Panc1 (cell line): ENCODE data around the gene ABTB2. TPM values are rescaled to one million over a fixed set of nuclear protein-coding genes. Genes with fewer than 3 reads are reported as not detected.

Source experiments
- ATAC-seq: fragments of 200-7000 bp; cut with Tn5 transposase; 2 replicates; pipeline ENCODE4 v1.9.1; 2020; ENCODE audit warnings: mild to moderate bottlenecking, moderate library complexity
- BruUV-seq: library from RNA; stranded (reverse); fragments of 400-500 nt; replicated peaks from 2 replicates; lab custom pipeline; 2021; lab: Mats Ljungman, UMichigan
- CTCF ChIA-PET: fragments of 300-600 bp; sonication (Branson Sonifier 250); formaldehyde crosslinking; loops from one replicate; lab custom pipeline; 2022; ENCODE audit warnings: antibody characterized with exemption; lab: Charles Lee
- POLR2A ChIA-PET: fragments of 300-600 bp; sonication (Branson Sonifier 250); formaldehyde crosslinking; loops from one replicate; lab custom pipeline; 2022; ENCODE audit warnings: antibody characterized with exemption; lab: Charles Lee
- DNase-seq: peaks from one replicate; pipeline ENCODE4 v3.0.0-alpha.2; 2010; ENCODE audit warnings: low read depth, low spot score
- H3K27ac ChIP-seq: 2 replicates; pipeline ENCODE4 v1.5.1; 2011; ENCODE audit warnings: mild to moderate bottlenecking, low read length, inconsistent platforms
- H3K27me3 ChIP-seq: fragments of 200-500 bp; sonication (Bioruptor generic); 2 replicates; pipeline ENCODE4 v1.6.0; 2014; ENCODE audit warnings: low read length, inconsistent platforms; ENCODE audit not compliant: control insufficient read depth, insufficient read depth
- H3K36me3 ChIP-seq: fragments of 200-500 bp; sonication (Bioruptor generic); 2 replicates; pipeline ENCODE4 v1.5.1; 2014; ENCODE audit warnings: inconsistent platforms, mild to moderate bottlenecking, low read length, moderate library complexity; ENCODE audit not compliant: control insufficient read depth, insufficient read depth
- H3K4me1 ChIP-seq: 2 replicates; pipeline ENCODE4 v1.5.1; 2011; ENCODE audit warnings: inconsistent platforms, mild to moderate bottlenecking, low read length, moderate library complexity; ENCODE audit not compliant: control insufficient read depth, insufficient read depth
- H3K4me3 ChIP-seq, 2 experiments: 2 replicates each; pipeline ENCODE4 v1.5.1; 2011 to 2012; ENCODE audit warnings: low read depth in 2 of 2, low read length in 2 of 2, mild to moderate bottlenecking in 2 of 2, inconsistent platforms in 1 of 2, moderate library complexity in 1 of 2
- H3K9me3 ChIP-seq: fragments of 200-500 bp; sonication (Bioruptor generic); 2 replicates; pipeline ENCODE4 v1.5.1; 2014; ENCODE audit warnings: low read depth, mild to moderate bottlenecking, inconsistent platforms, low read length, moderate library complexity; ENCODE audit not compliant: control insufficient read depth, insufficient read depth
- POLR2AphosphoS5 ChIP-seq: IDR thresholded peaks from 2 replicates; pipeline ENCODE4 v1.6.1; 2012; ENCODE audit warnings: mild to moderate bottlenecking, low read depth, low read length, moderate library complexity
- SIN3A ChIP-seq: IDR thresholded peaks from 2 replicates; pipeline ENCODE4 v1.6.1; 2012; ENCODE audit warnings: low read depth, mild to moderate bottlenecking, low read length, moderate library complexity, borderline replicate concordance; ENCODE audit not compliant: insufficient read depth
- TCF7L2 ChIP-seq: IDR thresholded peaks from 2 replicates; pipeline ENCODE4 v1.6.1; 2011; ENCODE audit warnings: mild to moderate bottlenecking, low read depth, low read length, inconsistent platforms
- in situ Hi-C: cut with HindIII; loops from 2 replicates; pipeline ENCODE4 v1.10.0; 2016; ENCODE audit warnings: low sequenced_read_pairs, low pct_unique_long_range_greater_than_20kb
- intact Hi-C: fragments of 100-400 bp; cut with micrococcal nuclease; formaldehyde crosslinking; loops from one replicate; pipeline ENCODE4 v1.10.0; 2022; ENCODE audit not compliant: unreplicated experiment
- total RNA-seq: library from RNA; stranded (reverse); gene quantifications from one replicate; pipeline ENCODE4 v1.2.1, GENCODE V29; 2021; ENCODE audit not compliant: unreplicated experiment
- TF ChIP-seq, protein P1 (sequence below), 2 experiments: IDR thresholded peaks; 2 replicates each; pipeline ENCODE4 v1.6.1; 2011 to 2012; ENCODE audit warnings: low read depth in 2 of 2, control low read depth in 1 of 2, low read length in 1 of 2, mild to moderate bottlenecking in 1 of 2, moderate library complexity in 1 of 2; ENCODE audit not compliant: insufficient read depth in 1 of 2
- TF ChIP-seq, protein P2 (sequence below): fragments of 450-650 bp; IDR thresholded peaks from 2 replicates; pipeline ENCODE4 v1.5.1; 2017; ENCODE audit warnings: mild to moderate bottlenecking

ABTB2 gene
- total RNA-seq, 1 experiment from 2014 or later = 22.7 TPM

DNA sequence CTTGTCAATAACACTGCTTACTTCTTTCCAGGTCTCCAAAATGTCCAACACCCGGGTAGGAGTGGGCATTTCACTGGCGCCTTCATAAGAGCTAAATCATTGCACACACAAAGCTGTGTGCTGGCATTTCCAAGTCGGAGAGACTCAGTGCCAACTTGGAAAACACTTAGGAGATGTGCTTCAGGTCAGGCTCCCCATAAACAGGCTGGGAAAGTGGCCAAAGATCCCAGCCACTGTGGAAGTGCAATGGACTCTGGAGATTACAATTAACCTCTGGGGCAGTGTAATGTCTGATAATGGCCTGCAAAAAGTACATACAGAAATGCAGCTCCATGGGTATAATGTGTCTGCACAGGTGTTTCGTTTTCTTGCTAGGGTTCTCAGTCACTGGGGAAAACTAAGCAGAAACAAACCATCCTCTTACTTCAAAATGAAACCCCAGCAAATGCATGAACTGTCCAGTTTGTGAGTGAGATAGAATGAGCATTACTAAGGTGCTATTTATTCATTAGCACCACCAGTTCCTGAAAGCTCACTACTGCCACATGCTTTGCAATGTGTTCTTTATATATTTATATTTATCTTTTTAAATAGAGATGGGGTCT, 79.0 kb downstream of the ABTB2 start:
- Histone ChIP-seq H3K27ac (no peak overlapping the region), H3K36me3 (no peaks in the 10 kb centered on the region), H3K4me1 (peaks cover 17% of the 10 kb centered on the region), H3K27me3 (no peaks in the 10 kb centered on the region), H3K9me3 (no peaks in the 10 kb centered on the region), H3K4me3 (no peak overlapping the region)
- TF ChIP-seq POLR2AphosphoS5 (no peak), SIN3A (no peak), TCF7L2 (no peak)
- TF ChIP-seq, protein P1, sequence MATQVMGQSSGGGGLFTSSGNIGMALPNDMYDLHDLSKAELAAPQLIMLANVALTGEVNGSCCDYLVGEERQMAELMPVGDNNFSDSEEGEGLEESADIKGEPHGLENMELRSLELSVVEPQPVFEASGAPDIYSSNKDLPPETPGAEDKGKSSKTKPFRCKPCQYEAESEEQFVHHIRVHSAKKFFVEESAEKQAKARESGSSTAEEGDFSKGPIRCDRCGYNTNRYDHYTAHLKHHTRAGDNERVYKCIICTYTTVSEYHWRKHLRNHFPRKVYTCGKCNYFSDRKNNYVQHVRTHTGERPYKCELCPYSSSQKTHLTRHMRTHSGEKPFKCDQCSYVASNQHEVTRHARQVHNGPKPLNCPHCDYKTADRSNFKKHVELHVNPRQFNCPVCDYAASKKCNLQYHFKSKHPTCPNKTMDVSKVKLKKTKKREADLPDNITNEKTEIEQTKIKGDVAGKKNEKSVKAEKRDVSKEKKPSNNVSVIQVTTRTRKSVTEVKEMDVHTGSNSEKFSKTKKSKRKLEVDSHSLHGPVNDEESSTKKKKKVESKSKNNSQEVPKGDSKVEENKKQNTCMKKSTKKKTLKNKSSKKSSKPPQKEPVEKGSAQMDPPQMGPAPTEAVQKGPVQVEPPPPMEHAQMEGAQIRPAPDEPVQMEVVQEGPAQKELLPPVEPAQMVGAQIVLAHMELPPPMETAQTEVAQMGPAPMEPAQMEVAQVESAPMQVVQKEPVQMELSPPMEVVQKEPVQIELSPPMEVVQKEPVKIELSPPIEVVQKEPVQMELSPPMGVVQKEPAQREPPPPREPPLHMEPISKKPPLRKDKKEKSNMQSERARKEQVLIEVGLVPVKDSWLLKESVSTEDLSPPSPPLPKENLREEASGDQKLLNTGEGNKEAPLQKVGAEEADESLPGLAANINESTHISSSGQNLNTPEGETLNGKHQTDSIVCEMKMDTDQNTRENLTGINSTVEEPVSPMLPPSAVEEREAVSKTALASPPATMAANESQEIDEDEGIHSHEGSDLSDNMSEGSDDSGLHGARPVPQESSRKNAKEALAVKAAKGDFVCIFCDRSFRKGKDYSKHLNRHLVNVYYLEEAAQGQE (IDR thresholded peaks at IDR 0.05; ENCODE audit: insufficient read depth in 1 of 2, low read depth in 2 of 2, low read length in 1 of 2) = no peak
- TF ChIP-seq, protein P2, sequence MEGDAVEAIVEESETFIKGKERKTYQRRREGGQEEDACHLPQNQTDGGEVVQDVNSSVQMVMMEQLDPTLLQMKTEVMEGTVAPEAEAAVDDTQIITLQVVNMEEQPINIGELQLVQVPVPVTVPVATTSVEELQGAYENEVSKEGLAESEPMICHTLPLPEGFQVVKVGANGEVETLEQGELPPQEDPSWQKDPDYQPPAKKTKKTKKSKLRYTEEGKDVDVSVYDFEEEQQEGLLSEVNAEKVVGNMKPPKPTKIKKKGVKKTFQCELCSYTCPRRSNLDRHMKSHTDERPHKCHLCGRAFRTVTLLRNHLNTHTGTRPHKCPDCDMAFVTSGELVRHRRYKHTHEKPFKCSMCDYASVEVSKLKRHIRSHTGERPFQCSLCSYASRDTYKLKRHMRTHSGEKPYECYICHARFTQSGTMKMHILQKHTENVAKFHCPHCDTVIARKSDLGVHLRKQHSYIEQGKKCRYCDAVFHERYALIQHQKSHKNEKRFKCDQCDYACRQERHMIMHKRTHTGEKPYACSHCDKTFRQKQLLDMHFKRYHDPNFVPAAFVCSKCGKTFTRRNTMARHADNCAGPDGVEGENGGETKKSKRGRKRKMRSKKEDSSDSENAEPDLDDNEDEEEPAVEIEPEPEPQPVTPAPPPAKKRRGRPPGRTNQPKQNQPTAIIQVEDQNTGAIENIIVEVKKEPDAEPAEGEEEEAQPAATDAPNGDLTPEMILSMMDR = no peak
- POLR2A ChIA-PET = interaction anchor here (0.6 to 0.7 kb wide), 2 partner anchors 22 to 164 kb away, joined by 4 to 10 read pairs; no protein-coding TSS in a partner anchor
- in situ Hi-C loops = no loop called here
- no TSS peak for BruUV-seq
- no peak for DNase-seq
- no peak for ATAC-seq
- intact Hi-C loops = no loop called here
- CTCF ChIA-PET = interaction anchor here (0.5 kb wide), 1 partner anchor 45 kb away, joined by 4 read pairs; no protein-coding TSS in a partner anchor

DNA sequence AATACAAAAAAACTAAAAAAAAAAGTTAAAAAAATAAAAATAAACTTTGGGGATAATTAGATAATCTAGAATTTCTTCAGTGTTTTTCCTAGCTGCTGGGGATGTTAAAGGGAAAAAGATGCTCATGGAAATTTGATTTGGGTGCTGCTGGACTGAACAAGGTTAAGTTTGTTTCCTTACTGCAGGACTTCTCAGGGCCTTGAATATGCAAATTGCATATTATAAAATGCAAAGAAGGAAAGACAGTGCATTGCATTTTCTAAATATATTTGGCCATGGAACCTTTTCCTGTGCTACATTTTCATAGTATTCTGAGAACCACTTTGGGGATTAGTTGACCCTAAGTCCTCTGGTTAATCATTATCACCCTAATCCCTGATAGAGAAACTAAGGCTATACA, 79.6 kb downstream of the ABTB2 start:
- Histone ChIP-seq H3K27ac (no peak overlapping the region), H3K4me3 (no peak overlapping the region), H3K4me1 (peaks cover 14% of the 10 kb centered on the region), H3K27me3 (no peaks in the 10 kb centered on the region), H3K36me3 (no peaks in the 10 kb centered on the region), H3K9me3 (no peaks in the 10 kb centered on the region)
- ATAC-seq (no peak), DNase-seq (no peak)
- ChIA-PET CTCF (no interaction called here), POLR2A (interaction anchor here (0.6 kb wide), 1 partner anchor 23 kb away, joined by 4 read pairs; no protein-coding TSS in a partner anchor)
- in situ Hi-C loops = no loop called here
- TF ChIP-seq TCF7L2 = no peak
- TF ChIP-seq POLR2AphosphoS5 = no peak
- TF ChIP-seq SIN3A = no peak
- TF ChIP-seq, protein P1 (IDR thresholded peaks at IDR 0.05; ENCODE audit: insufficient read depth in 1 of 2, low read depth in 2 of 2, low read length in 1 of 2) = no peak
- TF ChIP-seq, protein P2 = no peak
- BruUV-seq = no TSS peak
- intact Hi-C loops = no loop called here
